H1 (cell line): ENCODE measurements around the gene SDR39U1. TPM values are rescaled to one million over a fixed set of nuclear protein-coding genes. Genes with fewer than 3 reads are reported as not detected.
"Not testable (repeated sequence)": the region's sequence is repeated elsewhere in the genome, so short reads cannot be mapped to it uniquely, and the experiment has no call there.

Experiments used
- CTCF ChIA-PET: fragments of 300-600 bp; sonication (Branson Sonifier 250); formaldehyde crosslinking; loops from one replicate; lab custom pipeline; 2021; ENCODE audit not compliant: partially characterized antibody; lab: Charles Lee
- POLR2A ChIA-PET: fragments of 300-600 bp; sonication (Branson Sonifier 250); formaldehyde crosslinking; loops from one replicate; lab custom pipeline; 2021; ENCODE audit warnings: inconsistent platforms; ENCODE audit not compliant: partially characterized antibody; lab: Charles Lee
- DNase-seq, 2 experiments: peaks; one replicate each; pipeline versions ENCODE4 v3.0.0 to v3.0.0-alpha.2; 2010 to 2022; ENCODE audit warnings: low spot score in 2 of 2, low read depth in 1 of 2, mixed read lengths in 1 of 2
- FAIRE-seq: peaks from 2 replicates; lab custom pipeline; 2011; peaks lifted over from hg19 to GRCh38; lab: Jason Lieb, UNC
- H2AFZ ChIP-seq: 2 replicates; pipeline ENCODE4 v1.8.1; 2012; ENCODE audit warnings: low read length, inconsistent platforms
- H2AK5ac ChIP-seq: 2 replicates; pipeline ENCODE4 v1.6.1; 2013; ENCODE audit warnings: low read depth, low read length
- H2BK120ac ChIP-seq: replicated peaks from 2 replicates; pipeline ENCODE3; 2013; ENCODE audit warnings: low read depth, low read length, inconsistent platforms
- H2BK12ac ChIP-seq: 2 replicates; pipeline ENCODE4 v1.6.1; 2013; ENCODE audit warnings: low read depth, low read length
- H2BK15ac ChIP-seq: 2 replicates; pipeline ENCODE4 v1.6.1; 2013; ENCODE audit warnings: low read length
- H2BK20ac ChIP-seq: 2 replicates; pipeline ENCODE4 v1.6.1; 2013; ENCODE audit warnings: low read length
- H2BK5ac ChIP-seq: 2 replicates; pipeline ENCODE4 v1.6.1; 2013; ENCODE audit warnings: low read depth, low read length
- H3K14ac ChIP-seq: 2 replicates; pipeline ENCODE4 v1.6.1; 2013; ENCODE audit warnings: inconsistent platforms; ENCODE audit not compliant: insufficient read length
- H3K18ac ChIP-seq: 2 replicates; pipeline ENCODE4 v1.6.1; 2013; ENCODE audit warnings: low read length; ENCODE audit errors: extremely low read depth
- H3K23ac ChIP-seq: 2 replicates; pipeline ENCODE4 v1.6.1; 2013; ENCODE audit warnings: inconsistent platforms; ENCODE audit not compliant: insufficient read length
- H3K23me2 ChIP-seq: 2 replicates; pipeline ENCODE4 v1.6.1; 2013; ENCODE audit warnings: low read depth, low read length
- H3K27ac ChIP-seq: 2 replicates; pipeline ENCODE4 v1.6.1; 2011; ENCODE audit warnings: low read depth, low read length, inconsistent platforms
- H3K27me3 ChIP-seq, 4 experiments: replicated peaks in 1 of 4; 1 replicate in 1 of 4; 2 replicates in 3 of 4; pipeline versions ENCODE4 v1.6.1 to v1.8.1; 2011 to 2013; ENCODE audit warnings: low read length in 3 of 4, mild to moderate bottlenecking in 3 of 4, inconsistent platforms in 2 of 4, mixed read lengths in 2 of 4, moderate library complexity in 1 of 4; ENCODE audit not compliant: control insufficient read depth in 3 of 4, insufficient read depth in 3 of 4; ENCODE audit errors: extremely low read depth in 1 of 4
- H3K36me3 ChIP-seq, 4 experiments: 2 replicates each; pipeline versions ENCODE4 v1.6.1 to v1.8.1; 2011 to 2013; ENCODE audit warnings: mild to moderate bottlenecking in 4 of 4, low read length in 3 of 4, moderate library complexity in 2 of 4, control low read depth in 1 of 4, inconsistent platforms in 1 of 4; ENCODE audit not compliant: insufficient read depth in 4 of 4, control insufficient read depth in 2 of 4
- H3K4ac ChIP-seq: replicated peaks from 2 replicates; pipeline ENCODE3; 2013; ENCODE audit warnings: low read length, low read depth, mixed read lengths, inconsistent platforms; ENCODE audit not compliant: insufficient read length
- H3K4me1 ChIP-seq, 4 experiments: replicated peaks in 1 of 4; 1 replicate in 1 of 4; 2 replicates in 3 of 4; pipeline versions ENCODE4 v1.6.1 to v1.8.1; 2011 to 2013; ENCODE audit warnings: low read length in 3 of 4, inconsistent platforms in 2 of 4, mixed read lengths in 1 of 4; ENCODE audit not compliant: insufficient read depth in 4 of 4, control insufficient read depth in 3 of 4
- H3K4me2 ChIP-seq, 2 experiments: 2 replicates each; pipeline versions ENCODE4 v1.6.1 to v1.8.1; 2011 to 2013; ENCODE audit warnings: low read depth in 2 of 2, low read length in 2 of 2, control low read depth in 1 of 2, inconsistent platforms in 1 of 2, mild to moderate bottlenecking in 1 of 2; ENCODE audit not compliant: insufficient read depth in 1 of 2
- H3K4me3 ChIP-seq, 4 experiments: fragments of 200-600, 300-600 bp in 1 of 4; sonication (generic), shearing (Covaris generic), sonication (Bioruptor Twin) in 1 of 4; 2 replicates each; pipeline versions ENCODE4 v1.5.1 to v1.8.1; 2011 to 2016; ENCODE audit warnings: low read length in 4 of 4, low read depth in 3 of 4, control low read depth in 2 of 4, inconsistent platforms in 2 of 4, mild to moderate bottlenecking in 2 of 4, mixed read lengths in 1 of 4, moderate library complexity in 1 of 4; ENCODE audit not compliant: insufficient read depth in 2 of 4; ENCODE audit errors: extremely low read depth in 1 of 4
- H3K56ac ChIP-seq: replicated peaks from 2 replicates; pipeline ENCODE3; 2013; ENCODE audit warnings: low read depth, mild to moderate bottlenecking, mixed read lengths, low read length, inconsistent platforms; ENCODE audit not compliant: insufficient read length
- H3K79me1 ChIP-seq: 2 replicates; pipeline ENCODE4 v1.6.1; 2013; ENCODE audit warnings: low read depth, low read length, control low read depth
- H3K79me2 ChIP-seq, 2 experiments: 2 replicates each; pipeline versions ENCODE4 v1.6.1 to v1.8.1; 2012 to 2013; ENCODE audit warnings: low read length in 2 of 2, mild to moderate bottlenecking in 2 of 2, inconsistent platforms in 1 of 2; ENCODE audit not compliant: insufficient read depth in 2 of 2, control insufficient read depth in 1 of 2
- H3K9ac ChIP-seq, 4 experiments: replicated peaks in 1 of 4; 1 replicate in 1 of 4; 2 replicates in 3 of 4; pipeline versions ENCODE4 v1.6.1 to v1.8.1; 2011 to 2013; ENCODE audit warnings: low read depth in 3 of 4, low read length in 3 of 4, control low read depth in 2 of 4, mild to moderate bottlenecking in 2 of 4, moderate library complexity in 2 of 4, inconsistent platforms in 1 of 4; ENCODE audit errors: extremely low read depth in 1 of 4
- H3K9me3 ChIP-seq, 2 experiments: 2 replicates each; pipeline versions ENCODE4 v1.6.1 to v1.8.1; 2012 to 2013; ENCODE audit warnings: mild to moderate bottlenecking in 2 of 2, moderate library complexity in 2 of 2, control low read depth in 1 of 2, inconsistent platforms in 1 of 2, low read depth in 1 of 2, low read length in 1 of 2, mixed read lengths in 1 of 2; ENCODE audit not compliant: insufficient read depth in 2 of 2
- H4K20me1 ChIP-seq, 2 experiments: replicated peaks in 1 of 2; 2 replicates each; pipeline versions ENCODE3 to v1.8.1; 2011 to 2013; ENCODE audit warnings: inconsistent platforms in 2 of 2, low read length in 2 of 2, mild to moderate bottlenecking in 1 of 2; ENCODE audit not compliant: insufficient read depth in 2 of 2, control insufficient read depth in 1 of 2
- H4K5ac ChIP-seq: 2 replicates; pipeline ENCODE4 v1.6.1; 2013; ENCODE audit warnings: low read length, low read depth, mixed read lengths, inconsistent platforms; ENCODE audit not compliant: insufficient read length
- H4K8ac ChIP-seq: 2 replicates; pipeline ENCODE4 v1.8.0; 2013; ENCODE audit warnings: mild to moderate bottlenecking, moderate library complexity, low read length, inconsistent platforms; ENCODE audit not compliant: insufficient read depth; ENCODE audit errors: extremely low read depth
- H4K91ac ChIP-seq: replicated peaks from 2 replicates; pipeline ENCODE3; 2013; ENCODE audit warnings: low read length, mixed read lengths, inconsistent platforms; ENCODE audit not compliant: insufficient read length
- TBP ChIP-seq: IDR thresholded peaks from 2 replicates; pipeline ENCODE4 v1.6.1; 2011; ENCODE audit warnings: low read depth, low read length, improper control_type of control experiment
- WGBS, 2 experiments: shearing (Covaris generic) in 1 of 2; methylation state at CpG; one replicate each; pipeline versions ENCODE4 v1.1.6 to v1.1.7; 2013 to 2015; ENCODE audit warnings: low lambda C conversion rate in 2 of 2, mixed read lengths in 2 of 2, inconsistent platforms in 1 of 2, low coverage in 1 of 2, missing lambda C conversion rate in 1 of 2; ENCODE audit not compliant: insufficient replicate concordance in 2 of 2, insufficient coverage in 1 of 2, insufficient read length in 1 of 2; ENCODE audit errors: extremely low coverage in 1 of 2, missing lambda C conversion rate in 1 of 2; 5-methylcytosine and 5-hydroxymethylcytosine counted together
- polyA plus RNA-seq, 7 experiments: library from polyadenylated mRNA; depleted of rRNA in 3 of 7; stranded (reverse) in 5 of 7; unstranded in 2 of 7; fragments of >200 nt in 5 of 7; fragments of 200-250 nt in 2 of 7; gene quantifications; 1 replicate in 5 of 7; 2 replicates in 1 of 7; 4 replicates in 1 of 7; pipeline versions ENCODE4 v1.2.1 to v1.2.3, GENCODE V29; 2011 to 2013; ENCODE audit warnings: missing spikeins in 2 of 7, mixed read lengths in 2 of 7
- total RNA-seq: library from RNA; stranded (reverse); fragmentation: NEBNext Ultra II Directional; extraction: Animal tissue kit (Norgen Biotek cat#: 25700); gene quantifications from 2 replicates; pipeline ENCODE4 v1.2.1, GENCODE V29; 2021

SDR39U1 gene
- total and polyA plus RNA-seq, 2 of the 8 experiments (the other 6 are each of a cell fraction or from before 2014, with no cell fraction given): 46.7 to 98.8 TPM

- 0 out of 2 replicates have a peak, but pooled peaks have one; percentile 16 for TF ChIP-seq TBP
These were observed 39.2 kb upstream of the SDR39U1 start (continued) for GRCh38 chr14:24481622-24482324.

DNA sequence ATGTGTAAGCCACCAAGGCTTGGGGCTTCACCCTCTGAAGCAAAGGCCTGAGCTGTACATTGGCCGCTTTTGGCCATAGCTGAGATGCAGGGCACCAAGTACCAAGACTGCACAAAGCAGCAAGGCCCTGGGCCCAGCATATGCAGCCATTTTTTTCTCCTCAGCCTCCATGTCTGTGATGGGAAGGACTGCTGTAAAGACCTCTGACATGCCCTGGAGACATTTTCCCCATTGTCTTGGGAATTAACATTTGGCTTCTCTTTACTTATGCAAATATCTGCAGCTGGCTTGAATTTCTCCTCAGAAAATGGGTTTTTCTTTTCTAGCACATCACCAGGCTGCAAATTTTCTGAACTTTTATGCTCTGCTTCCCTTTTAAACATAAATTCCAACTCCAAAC lies 37.4 kb upstream of the SDR39U1 start:
- not testable (repeated sequence) for H3K79me1 ChIP-seq, DNase-seq

More for the DNA sequence above, 37.4 kb upstream of the SDR39U1 start:
- H3K9me3 ChIP-seq, H4K20me1 ChIP-seq, H2BK20ac ChIP-seq, H2BK12ac ChIP-seq, H2AK5ac ChIP-seq, H3K18ac ChIP-seq, FAIRE-seq, H4K8ac ChIP-seq, H3K9ac ChIP-seq, H2BK5ac ChIP-seq, H3K4me2 ChIP-seq, H3K23ac ChIP-seq, H3K23me2 ChIP-seq, H3K4me1 ChIP-seq, POLR2A ChIA-PET, H3K27ac ChIP-seq, H3K36me3 ChIP-seq, H4K91ac ChIP-seq, H2BK15ac ChIP-seq, H2BK120ac ChIP-seq, H3K4me3 ChIP-seq, H2AFZ ChIP-seq, H4K5ac ChIP-seq, H3K4ac ChIP-seq, H3K27me3 ChIP-seq, H3K56ac ChIP-seq, H3K79me2 ChIP-seq, H3K14ac ChIP-seq: not testable (repeated sequence)
- WGBS, 2 experiments: 9% methylated on average over 1 of the region's 1 CpG; no CpG with 5 or more reads in 1 of the 2 experiments
- CTCF ChIA-PET: interaction anchor here (0.6 kb wide), 1 partner anchor 668 kb away, joined by 3 read pairs; no protein-coding TSS in a partner anchor
